HEK293 (cell line): ENCODE data around the gene ZGPAT.

Source experiments
- CTCF ChIA-PET: fragments of 350-600 bp; formaldehyde crosslinking; extraction: SDS; loops from one replicate; lab custom pipeline; 2021; ENCODE audit warnings: antibody characterized with exemption; lab: Yijun Ruan, JAX
- POLR2A ChIA-PET: fragments of 300-600 bp; formaldehyde crosslinking; extraction: SDS; loops from one replicate; lab custom pipeline; 2020; ENCODE audit warnings: antibody characterized with exemption, inconsistent platforms; lab: Yijun Ruan, JAX
- H3K27ac ChIP-seq: fragments of 200-500 bp; sonication (Bioruptor generic); 2 replicates; pipeline ENCODE4 v1.5.1; 2014; ENCODE audit warnings: low read depth, low read length, control low read depth, inconsistent platforms; ENCODE audit errors: extremely low read depth
- H3K36me3 ChIP-seq, 2 experiments: fragments of 200-500 bp in 1 of 2; sonication (Bioruptor generic) in 1 of 2; 1 replicate in 1 of 2; 2 replicates in 1 of 2; pipeline ENCODE4 v1.5.1; 2014 to 2017; ENCODE audit warnings: inconsistent platforms in 2 of 2, low read length in 2 of 2; ENCODE audit not compliant: control insufficient read depth in 2 of 2, insufficient read depth in 1 of 2
- H3K4me1 ChIP-seq: fragments of 200-500 bp; sonication (Bioruptor generic); 2 replicates; pipeline ENCODE4 v1.5.1; 2014; ENCODE audit warnings: mild to moderate bottlenecking, low read length, inconsistent platforms; ENCODE audit not compliant: control insufficient read depth, insufficient read depth
- H3K4me3 ChIP-seq: 2 replicates; pipeline ENCODE4 v1.5.1; 2011; ENCODE audit warnings: low read depth, mild to moderate bottlenecking, control low read depth, low read length, moderate library complexity
- H3K9me3 ChIP-seq: fragments of 200-500 bp; sonication (Bioruptor generic); 2 replicates; pipeline ENCODE4 v1.5.1; 2014; ENCODE audit warnings: low read depth, low read length, inconsistent platforms; ENCODE audit not compliant: control insufficient read depth, insufficient read depth
- EGR2 ChIP-seq: fragments of 450-650 bp; formaldehyde crosslinking; IDR thresholded peaks from 2 replicates; pipeline ENCODE4 v1.5.1; 2016; ENCODE audit warnings: low read depth, missing biosample characterization, missing genetic modification characterization
- ELK4 ChIP-seq: IDR thresholded peaks from 2 replicates; pipeline ENCODE4 v1.6.1; 2011; ENCODE audit warnings: mild to moderate bottlenecking, low read depth, low read length, borderline replicate concordance
- IKZF3 ChIP-seq: fragments of 450-650 bp; IDR thresholded peaks from 2 replicates; pipeline ENCODE4 v1.5.0; 2018; ENCODE audit warnings: missing biosample characterization, mild to moderate bottlenecking, missing genetic modification characterization, moderate library complexity
- SP7 ChIP-seq: fragments of 450-650 bp; formaldehyde crosslinking; IDR thresholded peaks from 2 replicates; pipeline ENCODE4 v1.5.1; 2016; ENCODE audit warnings: missing biosample characterization, missing genetic modification characterization
- ZBTB21 ChIP-seq: fragments of 450-650 bp; formaldehyde crosslinking; IDR thresholded peaks from 2 replicates; pipeline ENCODE4 v1.5.1; 2017; ENCODE audit warnings: missing biosample characterization, missing genetic modification characterization
- ZBTB44 ChIP-seq: fragments of 450-650 bp; IDR thresholded peaks from 2 replicates; pipeline ENCODE4 v1.5.1; 2018; ENCODE audit warnings: missing biosample characterization, mild to moderate bottlenecking, missing genetic modification characterization
- ZBTB8A ChIP-seq: fragments of 450-650 bp; formaldehyde crosslinking; IDR thresholded peaks from 2 replicates; pipeline ENCODE4 v1.5.1; 2016; ENCODE audit warnings: missing biosample characterization, missing genetic modification characterization
- ZNF138 ChIP-seq: fragments of 450-650 bp; formaldehyde crosslinking; IDR thresholded peaks from 2 replicates; pipeline ENCODE4 v1.5.1; 2016; ENCODE audit warnings: missing biosample characterization, missing genetic modification characterization, borderline replicate concordance
- ZNF221 ChIP-seq: fragments of 450-650 bp; formaldehyde crosslinking; IDR thresholded peaks from 2 replicates; pipeline ENCODE4 v1.5.1; 2017; ENCODE audit warnings: missing biosample characterization, missing genetic modification characterization, borderline replicate concordance
- ZNF223 ChIP-seq: fragments of 450-650 bp; formaldehyde crosslinking; IDR thresholded peaks from 2 replicates; pipeline ENCODE4 v1.5.1; 2016; ENCODE audit warnings: missing biosample characterization, missing genetic modification characterization
- ZNF354C ChIP-seq: fragments of 450-650 bp; formaldehyde crosslinking; IDR thresholded peaks from 2 replicates; pipeline ENCODE4 v1.5.1; 2016; ENCODE audit warnings: missing biosample characterization, missing genetic modification characterization, low read depth, borderline replicate concordance
- ZNF555 ChIP-seq: fragments of 450-650 bp; formaldehyde crosslinking; conservative IDR thresholded peaks from 2 replicates; pipeline ENCODE4 v1.5.1; 2017; ENCODE audit warnings: missing biosample characterization, mild to moderate bottlenecking, missing genetic modification characterization, inconsistent platforms
- ZNF629 ChIP-seq: fragments of 450-650 bp; formaldehyde crosslinking; IDR thresholded peaks from 2 replicates; pipeline ENCODE4 v1.5.1; 2017; ENCODE audit warnings: missing biosample characterization, missing genetic modification characterization
- ZNF776 ChIP-seq: fragments of 450-650 bp; formaldehyde crosslinking; IDR thresholded peaks from 2 replicates; pipeline ENCODE4 v1.5.0; 2017; ENCODE audit warnings: missing biosample characterization, missing genetic modification characterization, borderline replicate concordance
- TF ChIP-seq, protein P1 (sequence below): fragments of 450-650 bp; formaldehyde crosslinking; IDR thresholded peaks from 2 replicates; pipeline ENCODE4 v1.5.1; 2016; ENCODE audit warnings: missing biosample characterization, missing genetic modification characterization, borderline replicate concordance
- TF ChIP-seq, protein P2 (sequence below): fragments of 450-650 bp; formaldehyde crosslinking; IDR thresholded peaks from 2 replicates; pipeline ENCODE4 v1.5.1; 2016; ENCODE audit warnings: missing biosample characterization, missing genetic modification characterization
- TF ChIP-seq, protein P3 (sequence below): fragments of 450-650 bp; formaldehyde crosslinking; conservative IDR thresholded peaks from 2 replicates; pipeline ENCODE4 v1.5.1; 2016; ENCODE audit warnings: low read depth, missing biosample characterization, missing genetic modification characterization

Gene ZGPAT

GRCh38 chr20:63703471-63703975 lies 4.3 kb upstream of the ZGPAT start:
- TF ChIP-seq ZBTB21 (tag by site-specific recombination): no peak
- no peak for TF ChIP-seq EGR2 (tag by site-specific recombination)
- no peak for TF ChIP-seq ZBTB8A (tag by site-specific recombination)
- no peak for TF ChIP-seq ZNF354C (tag by site-specific recombination)
- no peak for TF ChIP-seq ZNF221
- TF ChIP-seq ZNF555: no peak
- no peak for TF ChIP-seq ZNF629 (tag by site-specific recombination)
- no peak for TF ChIP-seq SP7 (tag by site-specific recombination)
- TF ChIP-seq ELK4: no peak
- TF ChIP-seq, protein P1, sequence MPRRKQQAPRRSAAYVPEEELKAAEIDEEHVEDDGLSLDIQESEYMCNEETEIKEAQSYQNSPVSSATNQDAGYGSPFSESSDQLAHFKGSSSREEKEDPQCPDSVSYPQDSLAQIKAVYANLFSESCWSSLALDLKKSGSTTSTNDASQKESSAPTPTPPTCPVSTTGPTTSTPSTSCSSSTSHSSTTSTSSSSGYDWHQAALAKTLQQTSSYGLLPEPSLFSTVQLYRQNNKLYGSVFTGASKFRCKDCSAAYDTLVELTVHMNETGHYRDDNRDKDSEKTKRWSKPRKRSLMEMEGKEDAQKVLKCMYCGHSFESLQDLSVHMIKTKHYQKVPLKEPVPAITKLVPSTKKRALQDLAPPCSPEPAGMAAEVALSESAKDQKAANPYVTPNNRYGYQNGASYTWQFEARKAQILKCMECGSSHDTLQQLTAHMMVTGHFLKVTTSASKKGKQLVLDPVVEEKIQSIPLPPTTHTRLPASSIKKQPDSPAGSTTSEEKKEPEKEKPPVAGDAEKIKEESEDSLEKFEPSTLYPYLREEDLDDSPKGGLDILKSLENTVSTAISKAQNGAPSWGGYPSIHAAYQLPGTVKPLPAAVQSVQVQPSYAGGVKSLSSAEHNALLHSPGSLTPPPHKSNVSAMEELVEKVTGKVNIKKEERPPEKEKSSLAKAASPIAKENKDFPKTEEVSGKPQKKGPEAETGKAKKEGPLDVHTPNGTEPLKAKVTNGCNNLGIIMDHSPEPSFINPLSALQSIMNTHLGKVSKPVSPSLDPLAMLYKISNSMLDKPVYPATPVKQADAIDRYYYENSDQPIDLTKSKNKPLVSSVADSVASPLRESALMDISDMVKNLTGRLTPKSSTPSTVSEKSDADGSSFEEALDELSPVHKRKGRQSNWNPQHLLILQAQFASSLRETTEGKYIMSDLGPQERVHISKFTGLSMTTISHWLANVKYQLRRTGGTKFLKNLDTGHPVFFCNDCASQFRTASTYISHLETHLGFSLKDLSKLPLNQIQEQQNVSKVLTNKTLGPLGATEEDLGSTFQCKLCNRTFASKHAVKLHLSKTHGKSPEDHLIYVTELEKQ (tag by site-specific recombination): no peak
- no peak for TF ChIP-seq ZNF138 (tag by site-specific recombination)
- no peak for TF ChIP-seq ZNF776 (tag by site-specific recombination)
- Histone ChIP-seq H3K4me3 (no peak overlapping the region), H3K4me1 (no peaks in the 10 kb centered on the region), H3K9me3 (no peaks in the 10 kb centered on the region), H3K27ac (no peak overlapping the region), H3K36me3 (peaks cover 0 to 42% of the 10 kb centered on the region in 2 experiments; a peak in 1 of 3 replicates)
- ChIA-PET CTCF (interaction anchor here (1.0 kb wide), 1 partner anchor 270 kb away, joined by 4 read pairs; no protein-coding TSS in a partner anchor), POLR2A (interaction anchor here (1.2 to 1.4 kb wide), 2 partner anchors 37 to 161 kb away, joined by 3 to 6 read pairs; partner anchors contain the start of gene TPD52L2)

GRCh38 chr20:63703976-63704748 lies 3.7 kb upstream of the ZGPAT start:
- Histone ChIP-seq H3K4me3 (no peak overlapping the region), H3K27ac (no peak overlapping the region), H3K4me1 (0 out of 2 replicates have a peak, but pooled peaks cover 3% of the 10 kb centered on the region), H3K36me3 (peaks cover 1 to 47% of the 10 kb centered on the region in 2 experiments; a peak in 2 of 3 replicates), H3K9me3 (no peaks in the 10 kb centered on the region)
- CTCF ChIA-PET: no interaction called here
- POLR2A ChIA-PET: no interaction called here
- TF ChIP-seq IKZF3 (tag by site-specific recombination) (no peak), ZNF223 (tag by site-specific recombination) (no peak), ZBTB44 (tag by site-specific recombination) (no peak)
- TF ChIP-seq, protein P2, sequence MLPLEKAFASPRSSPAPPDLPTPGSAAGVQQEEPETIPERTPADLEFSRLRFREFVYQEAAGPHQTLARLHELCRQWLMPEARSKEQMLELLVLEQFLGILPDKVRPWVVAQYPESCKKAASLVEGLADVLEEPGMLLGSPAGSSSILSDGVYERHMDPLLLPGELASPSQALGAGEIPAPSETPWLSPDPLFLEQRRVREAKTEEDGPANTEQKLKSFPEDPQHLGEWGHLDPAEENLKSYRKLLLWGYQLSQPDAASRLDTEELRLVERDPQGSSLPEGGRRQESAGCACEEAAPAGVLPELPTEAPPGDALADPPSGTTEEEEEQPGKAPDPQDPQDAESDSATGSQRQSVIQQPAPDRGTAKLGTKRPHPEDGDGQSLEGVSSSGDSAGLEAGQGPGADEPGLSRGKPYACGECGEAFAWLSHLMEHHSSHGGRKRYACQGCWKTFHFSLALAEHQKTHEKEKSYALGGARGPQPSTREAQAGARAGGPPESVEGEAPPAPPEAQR (tag by site-specific recombination): no peak
- TF ChIP-seq, protein P1 (tag by site-specific recombination): no peak
- TF ChIP-seq, protein P3, sequence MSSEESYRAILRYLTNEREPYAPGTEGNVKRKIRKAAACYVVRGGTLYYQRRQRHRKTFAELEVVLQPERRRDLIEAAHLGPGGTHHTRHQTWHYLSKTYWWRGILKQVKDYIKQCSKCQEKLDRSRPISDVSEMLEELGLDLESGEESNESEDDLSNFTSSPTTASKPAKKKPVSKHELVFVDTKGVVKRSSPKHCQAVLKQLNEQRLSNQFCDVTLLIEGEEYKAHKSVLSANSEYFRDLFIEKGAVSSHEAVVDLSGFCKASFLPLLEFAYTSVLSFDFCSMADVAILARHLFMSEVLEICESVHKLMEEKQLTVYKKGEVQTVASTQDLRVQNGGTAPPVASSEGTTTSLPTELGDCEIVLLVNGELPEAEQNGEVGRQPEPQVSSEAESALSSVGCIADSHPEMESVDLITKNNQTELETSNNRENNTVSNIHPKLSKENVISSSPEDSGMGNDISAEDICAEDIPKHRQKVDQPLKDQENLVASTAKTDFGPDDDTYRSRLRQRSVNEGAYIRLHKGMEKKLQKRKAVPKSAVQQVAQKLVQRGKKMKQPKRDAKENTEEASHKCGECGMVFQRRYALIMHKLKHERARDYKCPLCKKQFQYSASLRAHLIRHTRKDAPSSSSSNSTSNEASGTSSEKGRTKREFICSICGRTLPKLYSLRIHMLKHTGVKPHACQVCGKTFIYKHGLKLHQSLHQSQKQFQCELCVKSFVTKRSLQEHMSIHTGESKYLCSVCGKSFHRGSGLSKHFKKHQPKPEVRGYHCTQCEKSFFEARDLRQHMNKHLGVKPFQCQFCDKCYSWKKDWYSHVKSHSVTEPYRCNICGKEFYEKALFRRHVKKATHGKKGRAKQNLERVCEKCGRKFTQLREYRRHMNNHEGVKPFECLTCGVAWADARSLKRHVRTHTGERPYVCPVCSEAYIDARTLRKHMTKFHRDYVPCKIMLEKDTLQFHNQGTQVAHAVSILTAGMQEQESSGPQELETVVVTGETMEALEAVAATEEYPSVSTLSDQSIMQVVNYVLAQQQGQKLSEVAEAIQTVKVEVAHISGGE (tag by site-specific recombination): no peak
